Left ventricle myocardium inferior (tissue), 1 donor: ENCODE results near the gene GON4L. TPM values are rescaled to one million over a fixed set of nuclear protein-coding genes. Genes with fewer than 3 reads are reported as not detected.

ENCODE experiments used
- DNase-seq: peaks from one replicate; pipeline ENCODE4 v3.0.0-alpha.2; 2020
- H3K27ac ChIP-seq: fragments of 200-600 bp; replicated peaks from 2 replicates; pipeline ENCODE4 v1.8.0; 2021
- H3K27me3 ChIP-seq: fragments of 200-600 bp; 2 replicates; pipeline ENCODE4 v1.8.0; 2021; ENCODE audit warnings: low read depth
- H3K36me3 ChIP-seq: fragments of 200-600 bp; 2 replicates; pipeline ENCODE4 v1.8.0; 2021
- H3K4me1 ChIP-seq: fragments of 200-600 bp; 2 replicates; pipeline ENCODE4 v1.8.0; 2021
- H3K4me3 ChIP-seq: fragments of 200-600 bp; 2 replicates; pipeline ENCODE4 v1.8.0; 2021; ENCODE audit warnings: mild to moderate bottlenecking, moderate library complexity
- H3K9me3 ChIP-seq: fragments of 200-600 bp; replicated peaks from 2 replicates; pipeline ENCODE4 v1.8.0; 2021
- intact Hi-C: fragments of 100-400 bp; cut with micrococcal nuclease; formaldehyde crosslinking; loops from one replicate; pipeline ENCODE4 v1.11.0; 2022
- long read RNA-seq: library from polyadenylated mRNA; unstranded; transcript quantifications from one replicate; pipeline ENCODE4 v2.0.0, GENCODE V29; 2021
- total RNA-seq: library from RNA; stranded (reverse); fragmentation: NEBNext Ultra II Directional; extraction: Animal tissue kit (Norgen Biotek cat#: 25700); gene quantifications from one replicate; pipeline ENCODE4 v1.2.1, GENCODE V29; 2021
- TF ChIP-seq, protein P1 (sequence below): fragments of 200-600 bp; IDR thresholded peaks from 2 replicates; pipeline ENCODE4 v1.8.0; 2021; ENCODE audit warnings: antibody characterized with exemption, mild to moderate bottlenecking, borderline replicate concordance
- donor health status: DM: no; HTN: yes; CAD: no; lungs with severe emphysema.

GON4L gene, protein sequence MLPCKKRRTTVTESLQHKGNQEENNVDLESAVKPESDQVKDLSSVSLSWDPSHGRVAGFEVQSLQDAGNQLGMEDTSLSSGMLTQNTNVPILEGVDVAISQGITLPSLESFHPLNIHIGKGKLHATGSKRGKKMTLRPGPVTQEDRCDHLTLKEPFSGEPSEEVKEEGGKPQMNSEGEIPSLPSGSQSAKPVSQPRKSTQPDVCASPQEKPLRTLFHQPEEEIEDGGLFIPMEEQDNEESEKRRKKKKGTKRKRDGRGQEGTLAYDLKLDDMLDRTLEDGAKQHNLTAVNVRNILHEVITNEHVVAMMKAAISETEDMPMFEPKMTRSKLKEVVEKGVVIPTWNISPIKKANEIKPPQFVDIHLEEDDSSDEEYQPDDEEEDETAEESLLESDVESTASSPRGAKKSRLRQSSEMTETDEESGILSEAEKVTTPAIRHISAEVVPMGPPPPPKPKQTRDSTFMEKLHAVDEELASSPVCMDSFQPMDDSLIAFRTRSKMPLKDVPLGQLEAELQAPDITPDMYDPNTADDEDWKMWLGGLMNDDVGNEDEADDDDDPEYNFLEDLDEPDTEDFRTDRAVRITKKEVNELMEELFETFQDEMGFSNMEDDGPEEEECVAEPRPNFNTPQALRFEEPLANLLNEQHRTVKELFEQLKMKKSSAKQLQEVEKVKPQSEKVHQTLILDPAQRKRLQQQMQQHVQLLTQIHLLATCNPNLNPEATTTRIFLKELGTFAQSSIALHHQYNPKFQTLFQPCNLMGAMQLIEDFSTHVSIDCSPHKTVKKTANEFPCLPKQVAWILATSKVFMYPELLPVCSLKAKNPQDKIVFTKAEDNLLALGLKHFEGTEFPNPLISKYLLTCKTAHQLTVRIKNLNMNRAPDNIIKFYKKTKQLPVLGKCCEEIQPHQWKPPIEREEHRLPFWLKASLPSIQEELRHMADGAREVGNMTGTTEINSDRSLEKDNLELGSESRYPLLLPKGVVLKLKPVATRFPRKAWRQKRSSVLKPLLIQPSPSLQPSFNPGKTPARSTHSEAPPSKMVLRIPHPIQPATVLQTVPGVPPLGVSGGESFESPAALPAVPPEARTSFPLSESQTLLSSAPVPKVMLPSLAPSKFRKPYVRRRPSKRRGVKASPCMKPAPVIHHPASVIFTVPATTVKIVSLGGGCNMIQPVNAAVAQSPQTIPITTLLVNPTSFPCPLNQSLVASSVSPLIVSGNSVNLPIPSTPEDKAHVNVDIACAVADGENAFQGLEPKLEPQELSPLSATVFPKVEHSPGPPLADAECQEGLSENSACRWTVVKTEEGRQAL (N-terminal part only)
- 24.1 TPM for total RNA-seq
- long read RNA-seq, full-length matches to known transcripts: 1 of 11 reads
- long read RNA-seq, partial matches to known transcripts: 8 of 11 reads
- long read RNA-seq, other reads (novel, unspliced or antisense): 2 of 11 reads

- TF ChIP-seq, protein P1, sequence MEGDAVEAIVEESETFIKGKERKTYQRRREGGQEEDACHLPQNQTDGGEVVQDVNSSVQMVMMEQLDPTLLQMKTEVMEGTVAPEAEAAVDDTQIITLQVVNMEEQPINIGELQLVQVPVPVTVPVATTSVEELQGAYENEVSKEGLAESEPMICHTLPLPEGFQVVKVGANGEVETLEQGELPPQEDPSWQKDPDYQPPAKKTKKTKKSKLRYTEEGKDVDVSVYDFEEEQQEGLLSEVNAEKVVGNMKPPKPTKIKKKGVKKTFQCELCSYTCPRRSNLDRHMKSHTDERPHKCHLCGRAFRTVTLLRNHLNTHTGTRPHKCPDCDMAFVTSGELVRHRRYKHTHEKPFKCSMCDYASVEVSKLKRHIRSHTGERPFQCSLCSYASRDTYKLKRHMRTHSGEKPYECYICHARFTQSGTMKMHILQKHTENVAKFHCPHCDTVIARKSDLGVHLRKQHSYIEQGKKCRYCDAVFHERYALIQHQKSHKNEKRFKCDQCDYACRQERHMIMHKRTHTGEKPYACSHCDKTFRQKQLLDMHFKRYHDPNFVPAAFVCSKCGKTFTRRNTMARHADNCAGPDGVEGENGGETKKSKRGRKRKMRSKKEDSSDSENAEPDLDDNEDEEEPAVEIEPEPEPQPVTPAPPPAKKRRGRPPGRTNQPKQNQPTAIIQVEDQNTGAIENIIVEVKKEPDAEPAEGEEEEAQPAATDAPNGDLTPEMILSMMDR: no peak
- Histone ChIP-seq H3K4me3 (peak within 1 kb of the TSS; percentile 94), H3K27me3 (no peaks in the 10 kb centered on the region), H3K4me1 (peaks cover 54% of the 10 kb centered on the region), H3K36me3 (peaks cover 25% of the 10 kb centered on the region), H3K9me3 (no peaks in the 10 kb centered on the region), H3K27ac (peak within 1 kb of the TSS; percentile 91)
- peak; percentile 89 for DNase-seq
- intact Hi-C loops: no loop called here
Measured at GRCh38 chr1:155856975-155857930, at the start of gene GON4L. GON4L (minus strand) TSS chr1:155857214; CDS start chr1:155853780, 3,434 bp downstream.

GRCh38 chr1:155904261-155904660, 47.2 kb upstream of the GON4L start:
- TF ChIP-seq, protein P1: no peak

DNA sequence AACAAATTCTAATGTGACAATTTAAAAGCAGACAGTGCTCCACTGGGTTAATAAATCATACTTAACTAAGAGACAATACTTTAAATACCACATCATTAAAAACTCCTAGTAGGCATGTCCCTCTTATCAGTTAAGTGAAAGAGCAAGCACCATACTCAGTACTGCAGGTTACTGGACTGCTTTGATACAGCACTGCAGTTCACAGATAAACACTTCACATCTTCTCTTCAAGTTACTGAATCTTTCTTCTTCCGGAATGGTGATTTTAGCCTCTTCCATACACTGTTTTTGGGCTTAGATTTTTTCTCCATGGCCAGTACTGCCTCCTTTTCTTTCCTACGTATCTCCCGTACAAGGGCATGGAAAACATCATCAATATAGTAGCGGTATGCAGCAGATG, 43.1 kb upstream of the GON4L start:
- no peak overlapping the region for H3K4me3 ChIP-seq
- H3K27ac ChIP-seq: no peak overlapping the region
- intact Hi-C loops: no loop called here
- no peaks in the 10 kb centered on the region for H3K27me3 ChIP-seq
- H3K36me3 ChIP-seq: peaks cover 86% of the 10 kb centered on the region
- no peak for DNase-seq
- TF ChIP-seq, protein P1: no peak
- H3K4me1 ChIP-seq: no peaks in the 10 kb centered on the region
- H3K9me3 ChIP-seq: no peaks in the 10 kb centered on the region

More at GRCh38 chr1:155904261-155904660, 47.2 kb upstream of the GON4L start:
- intact Hi-C loops: no loop called here
- Histone ChIP-seq H3K27ac (no peak overlapping the region), H3K9me3 (no peaks in the 10 kb centered on the region), H3K36me3 (peaks cover 98% of the 10 kb centered on the region), H3K4me1 (peaks cover 2% of the 10 kb centered on the region), H3K4me3 (no peak overlapping the region), H3K27me3 (no peaks in the 10 kb centered on the region)
- DNase-seq: no peak

- intact Hi-C loops: no loop called here
- no peak overlapping the region for H3K4me3 ChIP-seq
- no peaks in the 10 kb centered on the region for H3K9me3 ChIP-seq
- no peaks in the 10 kb centered on the region for H3K4me1 ChIP-seq
- TF ChIP-seq, protein P1: no peak
- DNase-seq: no peak
- H3K27me3 ChIP-seq: no peaks in the 10 kb centered on the region
- H3K27ac ChIP-seq: no peak overlapping the region
- H3K36me3 ChIP-seq: peaks cover 81% of the 10 kb centered on the region
Measured at GRCh38 chr1:155899683-155900082, 42.7 kb upstream of the GON4L start.
